Activated T-cell treated with anti-CD3 and anti-CD28 coated beads, Interleukin-2, amount 50 U/mL, for 48 hours (primary cell): ENCODE results near the gene GALNT2.

Source experiments
- DNase-seq, 2 experiments: peaks; one replicate each; pipeline ENCODE4 v3.0.0-alpha.2; 2020

The GALNT2 gene

DNA sequence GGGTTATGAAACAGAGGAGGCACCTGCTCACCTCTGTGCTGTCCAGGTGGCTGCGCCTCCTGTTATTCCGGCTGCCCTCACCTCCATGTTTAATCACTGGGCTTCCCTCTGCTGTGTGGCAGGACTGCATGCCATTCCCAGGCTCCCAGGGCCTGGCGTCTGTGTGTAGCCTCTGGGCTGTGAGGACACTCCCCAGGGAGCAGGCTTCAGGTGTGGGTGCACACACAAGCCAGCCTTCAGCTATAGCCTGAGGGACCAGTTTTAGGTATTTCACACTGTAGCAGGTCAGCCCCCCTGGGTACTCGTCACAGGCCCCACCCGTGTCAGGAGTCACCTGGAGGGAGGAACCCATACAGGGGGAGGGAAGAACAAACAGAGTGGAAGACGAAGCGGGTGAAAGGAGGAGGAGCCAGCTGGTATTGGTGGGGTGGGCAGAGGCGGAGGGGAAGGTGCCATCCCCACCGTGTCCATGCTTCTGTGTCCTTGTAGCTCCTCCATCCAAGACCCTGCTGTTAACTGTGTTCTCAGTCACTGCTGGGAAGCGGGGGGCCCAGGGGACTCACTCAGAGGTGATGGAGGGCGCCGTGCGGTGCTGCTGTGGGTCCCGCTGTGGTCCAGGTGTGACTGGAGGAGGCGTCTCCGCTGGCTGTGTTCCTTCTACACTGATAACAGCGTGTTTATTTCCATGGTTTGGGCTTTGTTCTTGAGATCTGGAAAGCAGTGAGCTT, 200.5 kb downstream of the GALNT2 start:
- DNase-seq: peak in 1 of 2 experiments; percentile 16

DNA sequence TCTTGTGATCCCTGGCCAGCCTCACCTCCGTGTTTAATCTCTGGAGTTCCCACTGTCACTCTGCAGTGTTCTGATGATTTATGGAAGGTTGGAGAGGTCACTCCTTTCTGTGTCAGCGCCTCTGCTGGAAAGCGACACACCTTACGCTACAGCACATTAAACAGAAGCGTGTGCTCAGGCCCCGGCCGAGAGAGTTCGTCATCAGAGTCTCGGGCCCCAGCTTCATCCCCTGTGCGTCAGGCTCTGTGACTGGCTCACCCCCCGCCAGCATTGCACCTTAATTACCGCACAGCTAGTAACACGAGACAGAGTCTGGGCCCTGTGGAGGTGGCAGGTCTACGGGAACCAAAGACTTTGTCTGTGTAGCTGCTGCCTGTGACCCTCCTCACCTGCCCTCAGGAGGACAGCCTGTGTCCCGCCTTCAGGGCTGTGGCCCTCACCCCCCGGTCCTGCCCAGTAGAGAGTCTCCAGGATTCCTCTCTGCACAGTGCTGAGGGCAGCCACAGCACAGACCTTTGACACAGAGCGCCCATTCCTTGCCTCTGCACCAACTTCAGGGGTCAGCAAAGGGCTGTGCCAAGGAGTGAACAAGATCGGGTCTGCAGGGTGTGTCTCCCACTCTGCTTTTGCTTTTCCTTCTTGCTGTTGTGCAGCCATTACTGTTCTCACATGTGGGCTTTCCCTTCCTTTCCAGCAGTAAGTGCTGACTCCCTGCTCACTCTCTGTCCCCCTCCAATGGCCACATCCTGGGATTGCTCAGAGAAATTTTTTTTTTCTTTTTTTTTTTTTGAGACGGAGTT, 201.5 kb downstream of the GALNT2 start:
- peak in 1 of 2 experiments; percentile 19 for DNase-seq

- DNase-seq: no peak
Observed at GRCh38 chr1:230270185-230270558, 203.1 kb downstream of the GALNT2 start.

- peak; percentile 50 to 51 for DNase-seq
Observed at GRCh38 chr1:230270559-230271281, 203.7 kb downstream of the GALNT2 start.

DNA sequence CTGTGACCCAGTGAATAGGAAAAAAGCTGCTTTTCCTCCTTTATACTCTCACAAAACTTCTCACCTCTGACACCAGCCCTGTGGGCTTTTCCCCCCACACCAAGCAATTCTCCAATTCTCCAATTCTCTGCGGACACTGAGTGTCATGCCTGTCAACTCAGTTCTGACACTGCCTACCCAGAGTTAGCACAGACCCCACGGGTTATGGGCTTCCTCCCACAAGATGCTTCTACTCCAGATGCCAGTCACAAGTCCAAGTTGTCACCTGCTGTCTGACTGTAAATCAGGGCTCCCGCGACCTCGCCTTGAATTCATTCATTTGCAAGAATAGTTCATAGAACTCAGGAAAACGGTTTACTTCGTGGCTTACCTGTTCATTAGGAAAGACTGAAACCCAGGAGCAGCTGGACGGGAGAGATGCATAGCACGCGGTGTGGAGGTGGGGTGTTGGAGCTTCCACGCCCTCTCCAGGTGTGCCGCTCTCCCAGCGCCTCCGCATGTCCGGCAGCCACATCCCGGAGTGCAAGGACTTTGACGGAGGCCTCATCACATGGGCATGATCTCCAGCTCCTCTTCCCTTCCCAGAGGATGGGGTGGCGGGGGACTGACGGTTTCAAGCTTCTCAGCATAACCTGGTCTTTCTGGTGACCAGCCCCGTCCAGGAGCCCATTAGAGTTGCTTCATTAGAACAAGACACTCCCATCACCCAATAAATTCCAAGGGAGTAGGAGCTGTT, 204.4 kb downstream of the GALNT2 start:
- no peak for DNase-seq

- DNase-seq: no peak
Observed at GRCh38 chr1:230272557-230272956, 205.5 kb downstream of the GALNT2 start.

DNA sequence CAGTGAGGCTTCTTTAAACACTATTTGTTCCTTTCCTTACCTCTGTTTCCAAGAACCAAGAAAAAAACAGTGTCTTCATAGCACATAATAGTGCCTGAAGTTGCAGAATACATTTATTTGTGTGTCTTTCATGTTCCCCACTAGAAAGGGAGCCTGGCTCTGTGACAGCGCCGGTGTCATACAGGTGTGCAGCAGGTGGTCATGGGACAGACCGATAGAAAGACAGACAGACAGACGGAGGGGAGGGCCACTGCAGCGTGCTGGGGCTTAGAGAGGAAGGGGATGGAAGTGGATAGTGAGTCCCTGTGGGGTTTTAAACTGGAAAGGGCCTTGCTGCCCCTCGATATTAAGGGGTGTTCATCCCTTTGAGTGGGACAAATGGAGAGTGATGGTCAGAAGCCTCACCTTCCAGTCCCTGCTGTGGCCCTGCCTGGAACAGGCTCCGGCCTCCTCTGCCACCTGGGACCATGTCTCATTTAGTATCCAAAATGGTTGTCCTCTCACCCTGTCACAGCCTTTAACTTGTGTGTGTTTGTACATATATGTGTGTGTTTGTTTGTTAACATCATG, 206.2 kb downstream of the GALNT2 start:
- peak in 1 of 2 experiments; percentile 14 for DNase-seq

GRCh38 chr1:230274254-230274653, 207.2 kb downstream of the GALNT2 start:
- peak; percentile 30 to 37 for DNase-seq

DNA sequence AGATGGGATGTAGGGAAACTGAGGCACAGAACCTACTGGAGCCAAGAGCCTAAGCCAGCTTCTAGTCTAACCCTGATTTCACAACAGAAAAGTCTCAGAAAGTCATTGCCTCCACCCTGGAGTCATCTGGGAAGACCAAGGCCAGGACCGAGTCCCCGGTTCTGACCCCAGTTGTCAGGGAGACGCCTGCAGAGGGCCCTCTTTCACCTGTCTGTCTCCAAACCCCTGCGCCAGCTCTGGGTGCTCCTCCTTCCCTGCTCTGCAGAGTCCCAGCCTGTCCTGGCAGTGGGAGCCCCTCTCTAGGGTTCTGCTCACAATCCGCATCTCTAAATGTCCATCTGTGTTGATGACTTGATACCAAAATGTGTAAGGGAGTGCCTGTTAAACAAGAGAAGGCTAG, 209.4 kb downstream of the GALNT2 start:
- DNase-seq: peak in 1 of 2 experiments; percentile 14

GRCh38 chr1:230277201-230278025, 210.4 kb downstream of the GALNT2 start:
- peak in 1 of 2 experiments; percentile 13 for DNase-seq

DNA sequence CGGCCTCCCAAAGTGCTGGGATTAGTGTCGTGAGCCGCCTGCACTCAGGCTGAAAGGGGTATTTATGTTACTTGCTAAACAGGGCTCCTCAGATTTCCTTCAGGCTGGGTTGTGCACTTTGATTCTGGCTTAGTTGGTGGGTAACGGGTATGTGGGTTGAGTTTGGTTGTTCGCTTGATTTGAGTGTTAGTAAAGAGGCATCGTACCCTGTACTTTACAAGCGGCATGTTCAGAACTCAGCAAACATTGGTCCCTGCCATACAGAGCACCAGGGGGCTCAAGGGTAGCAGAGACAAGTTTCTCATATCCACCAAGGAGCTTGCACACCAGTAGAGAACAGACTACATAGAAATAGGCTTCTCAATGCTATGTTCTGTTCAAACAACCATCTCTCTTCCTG, 211.3 kb downstream of the GALNT2 start:
- DNase-seq: peak in 1 of 2 experiments; percentile 12

DNA sequence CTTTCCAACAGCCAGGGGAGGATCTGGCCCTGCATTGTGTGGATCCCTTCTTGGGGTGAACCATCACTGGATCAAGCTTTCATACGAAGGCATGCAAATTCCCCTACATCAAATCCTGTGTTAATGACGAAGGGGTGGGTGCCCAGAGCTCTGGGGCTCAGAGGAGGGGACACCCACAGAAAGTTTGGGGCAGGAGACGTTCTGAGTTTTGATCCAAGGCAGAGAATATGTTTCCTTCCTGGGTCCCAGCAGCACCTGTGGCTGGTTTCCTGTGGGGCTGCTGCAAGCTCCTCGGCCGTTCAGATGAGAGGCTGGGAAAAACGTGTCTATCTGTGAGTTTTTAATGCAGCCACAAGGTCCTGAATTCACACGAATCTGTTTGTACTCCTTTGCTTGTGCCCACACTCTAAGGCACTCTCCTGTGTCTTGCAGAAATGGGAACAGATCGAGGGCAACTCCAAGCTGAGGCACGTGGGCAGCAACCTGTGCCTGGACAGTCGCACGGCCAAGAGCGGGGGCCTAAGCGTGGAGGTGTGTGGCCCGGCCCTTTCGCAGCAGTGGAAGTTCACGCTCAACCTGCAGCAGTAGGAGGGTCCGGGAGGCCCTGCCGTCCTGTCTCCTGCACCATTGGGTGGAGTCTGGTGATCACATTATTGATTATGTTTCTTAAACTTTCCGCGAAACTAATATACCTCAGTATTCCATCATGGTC, 212.0 kb downstream of the GALNT2 start:
- peak in 1 of 2 experiments; percentile 19 for DNase-seq

DNA sequence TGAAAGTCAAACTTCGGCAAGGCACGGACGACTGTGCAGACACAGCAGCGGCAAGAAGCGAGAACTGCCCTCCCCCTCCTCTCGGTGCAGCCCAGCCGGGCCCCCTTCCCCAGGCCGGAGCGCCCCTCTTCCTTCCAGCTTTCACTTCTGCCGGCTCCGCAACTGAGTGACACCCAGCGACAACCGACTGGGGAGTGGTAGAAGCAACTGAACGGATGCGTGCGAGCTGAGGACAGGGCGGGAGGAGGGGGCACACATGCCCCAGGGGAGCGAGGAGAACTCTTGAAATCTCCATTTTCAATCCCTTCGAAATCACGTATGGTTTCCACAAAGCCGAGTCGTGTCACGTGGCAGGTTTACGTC, 212.5 kb downstream of the GALNT2 start:
- peak in 1 of 2 experiments; percentile 14 for DNase-seq

DNA sequence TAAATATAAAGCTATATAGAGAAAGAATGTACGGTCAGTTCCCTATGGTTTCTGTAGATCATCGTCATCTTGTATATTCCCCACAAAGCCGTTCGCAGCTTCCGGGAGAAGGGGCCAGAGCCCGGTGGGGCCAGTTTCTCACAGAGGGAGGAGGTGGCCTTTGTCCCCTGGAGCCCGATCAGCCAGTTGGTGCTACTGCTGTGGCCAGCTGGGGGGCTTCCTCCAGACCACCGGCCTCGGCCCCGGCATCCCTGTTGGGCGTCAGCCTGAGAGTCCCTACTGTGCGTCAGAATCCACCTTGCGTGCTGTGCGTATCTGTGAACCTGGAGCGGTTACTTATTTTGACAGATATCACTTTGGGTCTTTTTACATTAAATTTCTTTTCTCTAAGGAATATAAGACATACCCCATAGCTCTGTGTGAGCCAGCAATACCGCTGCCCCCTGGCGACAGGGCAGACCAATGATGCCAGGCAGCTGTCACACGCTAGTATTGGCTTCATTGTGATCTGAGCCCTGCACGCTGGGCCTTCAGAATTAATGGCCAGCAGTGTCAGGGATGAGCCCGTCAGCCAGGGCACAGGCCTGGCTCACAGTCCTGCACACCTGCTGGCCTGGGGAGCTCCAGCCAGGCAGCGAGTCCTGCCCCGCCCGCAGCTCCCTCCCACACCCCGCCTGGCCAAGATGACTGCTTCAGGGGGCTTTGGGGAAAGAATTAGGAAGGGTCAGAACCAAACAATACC, 213.2 kb downstream of the GALNT2 start:
- DNase-seq: peak in 1 of 2 experiments; percentile 34

DNA sequence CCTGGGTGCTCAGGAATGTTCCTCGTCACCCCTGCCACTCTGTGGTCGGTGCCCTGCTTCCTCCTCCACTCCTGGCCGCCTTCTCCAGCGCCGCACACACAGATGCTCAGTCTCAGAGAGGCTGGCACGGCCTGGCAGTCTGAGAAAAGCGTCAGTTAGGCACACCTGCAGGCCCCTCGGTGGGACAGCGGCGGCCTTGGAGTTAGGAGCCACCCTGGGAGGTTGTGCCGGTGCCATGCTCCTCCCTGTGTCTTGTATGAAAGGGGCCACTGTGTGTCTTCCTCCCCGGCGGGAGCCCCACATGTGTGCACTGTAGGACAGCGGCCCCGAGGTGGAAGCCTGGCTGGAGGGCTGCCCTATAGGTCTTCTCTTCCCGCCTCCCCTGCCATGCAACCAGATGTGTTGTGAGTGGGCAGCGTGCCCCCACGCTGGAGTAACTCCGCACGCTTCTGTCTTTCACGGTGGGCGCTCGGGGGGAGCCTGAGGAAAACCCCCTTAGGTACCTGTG, 213.9 kb downstream of the GALNT2 start:
- DNase-seq: peak in 1 of 2 experiments; percentile 14

DNA sequence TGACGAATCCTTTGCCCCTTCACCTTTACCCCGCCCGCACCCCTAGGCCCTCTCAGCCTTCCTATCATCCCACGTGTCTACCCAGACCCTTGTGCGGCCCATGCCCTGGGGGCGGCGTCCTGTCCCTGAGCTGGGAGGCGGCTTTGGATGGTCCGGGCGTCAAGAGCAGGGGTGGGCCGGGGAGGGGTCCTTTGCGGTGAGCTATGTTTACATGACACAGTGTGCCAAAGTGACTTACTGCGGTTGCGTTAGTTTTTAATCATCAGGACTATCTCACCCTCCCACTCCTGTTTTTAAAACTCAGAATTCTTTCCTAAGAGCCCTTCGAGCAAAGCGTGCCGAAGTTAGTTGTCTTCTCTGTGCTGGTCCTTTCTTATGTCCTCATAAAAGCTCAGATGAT, 214.5 kb downstream of the GALNT2 start:
- peak in 1 of 2 experiments; percentile 16 for DNase-seq

GRCh38 chr1:230282157-230282556, 215.1 kb downstream of the GALNT2 start:
- no peak for DNase-seq

DNA sequence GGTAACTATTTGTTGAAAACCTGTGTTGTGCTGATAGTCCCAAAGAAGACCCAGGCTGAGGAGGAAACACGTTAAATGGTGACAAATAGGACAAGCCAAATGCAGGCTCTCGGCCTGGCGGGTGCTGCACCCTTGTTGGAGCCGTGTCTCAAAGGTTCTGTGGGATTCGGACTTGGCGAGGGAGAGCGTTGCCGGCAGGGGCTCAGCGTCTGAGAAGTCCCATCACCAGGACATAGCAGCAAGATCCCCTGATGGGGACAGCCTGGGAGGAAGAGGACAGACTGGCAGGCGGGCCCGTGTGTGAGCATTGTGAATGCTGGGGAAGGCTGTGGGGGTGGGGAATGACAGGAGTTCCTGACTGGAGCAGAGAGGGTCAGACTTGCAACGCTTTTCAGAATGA, 216.6 kb downstream of the GALNT2 start:
- peak in 1 of 2 experiments; percentile 13 for DNase-seq

DNA sequence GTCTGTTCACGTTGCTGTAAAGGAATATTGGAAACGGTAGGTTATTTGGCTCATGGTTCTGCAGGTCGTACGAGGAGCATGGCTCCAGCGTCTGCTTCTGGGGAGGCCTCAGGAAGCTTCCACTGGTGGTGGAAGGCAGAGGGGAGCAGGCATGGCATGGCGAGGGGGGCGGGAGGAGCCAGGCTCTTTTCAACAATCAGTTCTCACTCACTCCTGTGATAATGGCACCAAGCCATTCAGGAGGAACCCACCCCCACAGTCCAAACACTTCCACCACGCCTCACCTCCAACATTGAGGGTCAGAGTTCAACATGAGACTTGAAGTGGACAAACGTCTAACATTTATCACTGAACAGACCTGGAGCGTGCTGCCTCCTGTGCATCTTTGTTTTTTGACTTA, 217.9 kb downstream of the GALNT2 start:
- peak in 1 of 2 experiments; percentile 13 for DNase-seq

GRCh38 chr1:230285351-230285750, 218.3 kb downstream of the GALNT2 start:
- peak in 1 of 2 experiments; percentile 17 for DNase-seq
